GM19438 (cell line): ENCODE data around the gene SGPP2.
"Not testable (repeated sequence)": the region's sequence is repeated elsewhere in the genome, so short reads cannot be mapped to it uniquely, and the experiment has no call there.

Experiments
- ATAC-seq: cut with Tn5 transposase; IDR thresholded peaks from one replicate; pipeline ENCODE4 v1.9.1; 2021; ENCODE audit warnings: low read depth; ENCODE audit not compliant: unreplicated experiment

Gene SGPP2

DNA sequence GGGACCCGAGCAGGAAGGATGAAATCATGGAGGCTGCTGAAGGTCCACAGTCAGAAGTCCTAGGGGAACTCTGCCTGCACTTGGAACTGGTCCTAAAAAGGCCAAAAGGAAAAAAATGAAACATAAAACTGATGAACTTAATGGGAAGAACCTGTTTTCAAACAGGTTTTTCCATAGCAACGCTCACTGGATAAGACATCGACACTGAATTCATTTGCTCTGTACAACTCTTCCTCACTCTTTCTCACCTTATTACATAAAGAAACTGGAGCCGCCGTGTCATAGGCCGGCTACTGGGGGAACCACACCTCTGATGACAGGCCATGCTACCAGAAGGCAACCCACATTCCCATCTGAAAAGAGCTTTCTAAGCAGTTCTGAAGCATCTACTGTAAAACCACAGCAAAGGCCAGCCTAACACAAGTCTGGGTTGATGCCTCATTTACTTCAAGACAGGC is 147.9 kb downstream of the SGPP2 start:
- ATAC-seq, result no peak

- no peak for ATAC-seq
Measured at GRCh38 chr2:222572751-222573174, 148.4 kb downstream of the SGPP2 start.

GRCh38 chr2:222575618-222576017 is 151.3 kb downstream of the SGPP2 start:
- no peak for ATAC-seq

DNA sequence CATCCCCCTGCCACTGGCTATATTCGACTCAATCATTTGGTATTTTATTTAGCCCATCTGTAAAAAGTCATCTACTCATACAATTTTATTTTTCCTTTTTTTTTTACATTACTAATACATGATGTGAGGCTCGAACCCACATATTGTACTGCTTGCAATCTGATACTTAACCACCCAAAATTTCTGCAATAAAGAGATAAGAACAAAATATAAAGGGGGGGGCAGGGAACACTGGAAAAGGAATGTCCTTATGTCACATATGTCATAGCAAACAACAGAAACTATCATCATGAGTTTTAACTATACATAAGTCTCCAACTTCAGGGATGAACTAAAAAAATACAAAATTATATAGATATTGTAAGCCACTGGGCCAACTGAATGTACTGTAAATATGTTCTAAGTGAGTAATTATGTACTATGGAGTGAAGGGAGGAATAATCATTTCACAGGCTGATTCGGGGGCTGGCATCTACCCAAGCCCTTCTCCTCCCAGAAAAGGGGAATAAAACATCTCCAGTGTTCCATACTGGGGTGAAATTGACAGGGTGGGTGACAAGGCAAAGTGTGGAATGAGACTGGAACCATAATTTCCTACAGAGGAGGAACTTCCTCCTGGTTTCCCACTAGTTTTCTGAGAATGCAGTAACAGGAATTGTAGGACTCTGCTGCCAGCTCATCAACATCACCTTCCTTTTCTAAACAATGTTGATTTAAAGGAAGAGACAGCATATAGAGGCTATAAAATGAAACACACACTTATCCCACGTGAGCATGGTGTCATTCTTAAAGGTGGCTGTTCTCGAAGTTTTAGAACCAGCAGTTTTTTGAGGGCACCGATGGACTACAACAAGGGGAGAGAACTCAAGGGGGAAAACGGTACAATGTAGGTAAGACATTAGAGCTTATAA is 152.1 kb downstream of the SGPP2 start:
- ATAC-seq, result no peak

- no peak for ATAC-seq
Measured at GRCh38 chr2:222577341-222577740, 153.0 kb downstream of the SGPP2 start.

GRCh38 chr2:222582928-222583327 is 158.6 kb downstream of the SGPP2 start:
- ATAC-seq, result no peak

DNA sequence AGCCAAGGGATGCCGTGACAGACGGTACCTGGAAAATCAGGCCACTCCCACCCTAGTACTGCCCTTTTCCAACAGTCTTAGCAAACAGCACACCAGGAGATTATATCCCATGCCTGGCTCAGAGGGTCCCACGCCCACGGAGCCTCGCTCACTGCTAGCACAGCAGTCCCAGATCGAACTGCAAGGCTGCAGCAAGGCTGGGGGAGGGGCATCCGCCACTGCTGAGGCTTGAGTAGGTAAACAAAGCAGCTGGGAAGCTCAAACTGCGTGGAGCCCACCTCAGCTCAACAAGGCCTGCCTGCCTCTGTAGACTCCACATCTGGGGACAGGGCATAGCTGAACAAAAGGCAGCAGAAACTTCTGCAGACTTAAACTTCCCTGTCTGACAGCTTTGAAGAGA is 160.2 kb downstream of the SGPP2 start:
- not testable (repeated sequence) for ATAC-seq

DNA sequence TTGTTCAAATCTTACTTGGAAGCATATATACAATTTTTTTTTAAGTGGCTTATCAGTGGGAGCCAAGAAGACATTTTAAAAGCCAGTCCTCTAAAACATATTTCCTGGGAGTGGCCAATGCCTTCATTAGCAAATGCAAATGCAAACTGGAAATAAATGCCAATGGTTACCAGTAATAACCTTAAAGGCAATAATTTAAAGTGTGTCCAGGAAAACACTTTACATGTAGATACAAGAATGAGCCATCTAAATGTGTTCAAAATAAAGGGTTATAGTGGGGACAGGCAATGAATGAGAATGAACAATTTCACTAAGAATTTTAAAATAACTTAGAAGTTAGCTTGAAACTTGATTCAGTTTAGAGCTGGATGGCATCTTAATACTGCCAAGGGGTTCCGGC is 167.3 kb downstream of the SGPP2 start:
- no peak for ATAC-seq

GRCh38 chr2:222592176-222592575 is 167.8 kb downstream of the SGPP2 start:
- ATAC-seq, result no peak

GRCh38 chr2:222594679-222595078 is 170.3 kb downstream of the SGPP2 start:
- ATAC-seq, result no peak

DNA sequence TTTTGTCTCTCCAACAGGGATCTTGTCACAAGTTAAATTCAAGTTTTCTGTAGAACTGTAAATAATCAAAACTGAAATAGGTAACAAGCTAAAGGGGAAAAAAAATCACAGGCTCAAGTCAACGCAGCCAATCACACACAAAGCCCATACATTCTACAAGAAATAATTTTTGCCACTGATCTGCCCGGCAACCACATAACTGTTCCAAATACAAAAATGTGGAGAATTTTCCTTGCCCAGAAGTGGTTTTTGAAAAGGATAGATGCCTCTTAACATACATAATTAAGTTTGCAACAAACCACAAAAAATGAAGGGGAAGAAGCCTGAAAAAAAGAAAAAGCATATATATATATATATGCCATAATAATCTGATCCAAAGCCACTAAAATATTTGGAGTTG is 171.2 kb downstream of the SGPP2 start:
- ATAC-seq, result no peak

- no peak for ATAC-seq
Measured at GRCh38 chr2:222598611-222599010, 174.3 kb downstream of the SGPP2 start.

- ATAC-seq, result no peak
Measured at GRCh38 chr2:222603501-222603900, 179.2 kb downstream of the SGPP2 start.

- ATAC-seq, result no peak
Measured at GRCh38 chr2:222604749-222605515, 180.6 kb downstream of the SGPP2 start.

DNA sequence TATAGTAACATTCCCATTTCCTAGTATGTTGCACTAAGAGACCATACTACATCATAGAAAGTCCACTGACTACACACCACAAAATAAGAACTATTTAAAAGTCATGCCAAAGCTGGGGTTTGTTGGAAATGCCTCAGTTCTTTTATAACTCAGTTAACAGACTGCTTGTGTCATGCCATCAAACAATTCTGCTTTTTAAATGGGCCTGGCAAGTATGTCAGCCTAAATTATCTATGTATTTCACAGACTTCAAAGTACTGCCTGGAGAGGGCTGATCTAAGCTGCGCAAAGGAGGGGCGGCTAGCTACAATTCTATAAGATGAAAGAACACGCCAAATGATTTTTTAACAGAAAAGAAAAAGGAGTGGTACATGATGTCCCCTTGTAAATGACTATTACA is 182.0 kb downstream of the SGPP2 start:
- ATAC-seq, result no peak

GRCh38 chr2:222608081-222608480 is 183.7 kb downstream of the SGPP2 start:
- no peak for ATAC-seq

DNA sequence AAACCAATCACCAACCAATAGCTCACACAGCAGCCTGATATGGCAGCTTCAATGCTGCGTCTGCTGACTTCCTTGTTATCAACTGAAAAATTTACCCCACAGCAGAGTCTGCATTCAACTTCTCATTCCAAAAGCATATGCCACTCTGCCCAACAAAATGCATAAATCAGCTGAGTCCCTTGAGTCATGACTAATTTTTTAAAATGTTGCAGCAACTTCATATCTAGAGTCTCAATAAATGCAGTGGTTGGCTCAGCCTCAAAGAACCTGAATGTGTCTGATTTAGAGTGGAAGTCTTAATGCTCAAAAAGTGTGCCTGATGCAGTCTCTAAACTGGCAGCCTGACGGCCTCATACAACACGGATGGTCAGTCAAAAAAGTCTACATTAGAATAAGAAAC is 185.0 kb downstream of the SGPP2 start:
- no peak for ATAC-seq
